Stimulated activated CD4-positive, alpha-beta T cell treated with anti-CD3 and anti-CD28 coated beads, Interleukin-4, amount 100 ng/mL, for 48 hours (primary cell): Measurements from ENCODE around the gene IPO4.

Source experiments
- DNase-seq, 2 donors: peaks; one replicate each; pipeline ENCODE4 v3.0.0-alpha.2; 2020; ENCODE audit warnings: low read depth in 2 of 2

Gene IPO4

GRCh38 chr14:24132061-24132685 is 56.4 kb downstream of the IPO4 start:
- no peak for DNase-seq

- DNase-seq = no peak
These were observed 57.1 kb downstream of the IPO4 start for GRCh38 chr14:24131549-24131966.

- no peak for DNase-seq
These were observed 57.7 kb downstream of the IPO4 start for GRCh38 chr14:24130717-24131548.

- no peak for DNase-seq
These were observed 58.3 kb downstream of the IPO4 start, which contains the start of gene FITM1 for GRCh38 chr14:24130380-24130716. Gene FITM1, plus strand, starts transcription at chr14:24130659. Its CDS starts 905 bp downstream, at chr14:24131564.
